NCI-H2171 (cell line): ENCODE measurements around the gene PTPRE.

Experiments
- DNase-seq: peaks from one replicate; lab custom pipeline; 2025; lab: John Stamatoyannopoulos, UW

PTPRE gene

DNA sequence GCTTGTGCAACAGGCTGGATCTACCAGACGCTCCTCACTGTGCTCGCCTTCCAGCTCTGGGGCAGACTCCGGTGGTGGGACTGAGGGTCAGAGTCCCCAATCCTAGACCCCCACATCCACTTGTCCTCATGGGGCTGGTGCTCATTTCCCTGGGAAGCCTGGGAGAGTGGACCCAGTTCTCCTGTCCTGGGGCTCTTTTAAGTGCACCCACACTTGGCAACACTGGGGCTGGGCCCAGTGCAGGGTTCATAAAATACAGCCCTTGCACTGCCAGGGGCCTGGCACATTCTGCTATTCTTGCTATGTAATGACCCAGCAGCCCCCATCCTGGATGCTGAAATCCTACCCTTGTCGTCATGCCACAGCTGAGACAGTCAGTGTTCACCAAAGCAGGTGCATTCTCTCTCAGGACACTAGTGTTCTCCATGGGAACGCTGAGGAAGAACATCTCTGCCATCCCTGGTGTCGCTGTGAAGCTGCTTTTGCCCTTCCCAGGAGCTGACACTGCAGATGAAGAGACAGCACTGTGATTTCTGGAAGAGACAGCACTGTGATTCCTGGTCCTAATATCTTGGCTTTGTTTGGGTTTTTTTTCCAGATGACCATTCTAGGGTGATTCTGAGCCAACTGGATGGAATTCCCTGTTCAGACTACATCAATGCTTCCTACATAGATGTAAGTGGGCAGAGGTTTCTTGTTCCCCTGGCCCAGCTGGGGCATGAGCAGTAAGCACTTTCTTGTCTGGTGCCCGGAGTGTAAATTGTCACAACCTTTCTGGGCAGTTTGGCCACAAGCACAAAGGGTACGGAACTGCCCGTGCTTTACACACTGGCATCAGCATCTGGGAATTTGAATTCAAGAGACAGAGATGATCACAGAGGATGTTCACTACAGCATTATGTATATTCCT is 153.7 kb downstream of the PTPRE start:
- no peak for DNase-seq

DNA sequence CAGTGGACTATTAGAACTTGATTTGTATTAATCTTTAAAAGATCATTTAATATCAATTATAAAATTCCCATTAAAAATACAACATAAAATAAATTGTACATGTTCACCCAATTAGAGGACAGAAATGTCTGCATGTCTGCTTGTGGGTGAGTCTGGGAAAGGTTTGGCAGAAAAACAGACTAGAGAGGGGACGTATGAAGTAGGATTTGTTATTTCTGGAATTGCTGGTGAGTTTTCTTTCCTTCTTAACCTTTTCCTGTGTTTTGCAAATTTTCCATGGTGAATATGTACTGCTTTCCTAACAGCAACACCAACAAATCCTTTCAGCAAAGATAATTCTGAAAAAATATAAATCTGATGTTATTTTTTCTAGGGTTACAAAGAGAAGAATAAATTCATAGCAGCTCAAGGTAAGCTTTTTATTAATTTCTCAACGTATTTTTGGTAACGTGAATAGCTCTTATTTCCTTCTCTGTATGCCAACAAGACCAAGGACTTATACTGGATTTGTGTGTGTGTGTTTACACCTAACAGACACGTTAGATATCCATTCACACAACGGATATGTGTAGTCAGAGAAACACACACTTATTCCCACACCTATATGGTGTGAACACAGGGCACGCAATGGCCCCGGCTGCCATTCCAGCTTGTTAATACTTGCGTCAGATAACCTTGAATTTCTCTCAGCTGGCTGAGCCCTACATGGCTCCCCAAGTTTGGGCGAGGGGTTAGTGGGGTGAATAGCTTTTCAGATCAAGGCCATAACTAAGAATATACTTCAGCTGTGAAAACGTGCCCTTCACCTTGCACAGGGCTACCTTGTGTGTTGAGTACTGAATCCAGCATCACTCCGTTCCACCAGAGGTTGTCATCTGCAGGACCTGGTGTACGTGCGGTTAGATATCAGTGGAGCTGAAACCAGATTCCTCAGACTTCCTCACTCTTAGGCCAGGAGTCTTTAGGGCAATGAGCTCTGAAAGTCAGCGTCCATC is 154.7 kb downstream of the PTPRE start:
- no peak for DNase-seq

DNA sequence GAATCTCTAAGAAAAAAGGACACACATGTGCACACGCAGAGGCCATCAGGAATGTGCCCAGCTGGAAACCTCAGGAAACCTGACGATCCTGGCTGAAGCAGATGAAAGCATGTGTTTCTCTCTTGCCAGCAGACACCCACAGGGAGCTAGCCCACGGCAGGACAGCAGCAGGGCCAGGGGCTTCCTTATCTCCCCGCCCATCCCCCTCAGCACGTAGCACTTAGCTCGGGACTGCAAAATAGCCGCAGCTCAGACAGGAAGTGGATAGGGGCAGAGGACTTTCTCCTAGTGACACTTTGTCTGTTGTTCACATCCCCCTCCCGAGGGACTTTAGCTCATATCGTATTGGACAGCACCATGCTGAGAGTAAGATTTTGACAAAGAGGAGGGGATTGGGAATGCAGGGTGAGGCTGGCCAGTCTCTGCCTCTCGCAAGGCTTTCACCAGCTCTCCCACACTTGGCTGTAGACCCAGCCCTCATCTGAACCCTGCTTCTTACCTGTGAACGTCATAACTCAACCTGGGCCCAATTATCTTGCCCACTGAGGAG is 155.5 kb downstream of the PTPRE start:
- no peak for DNase-seq

DNA sequence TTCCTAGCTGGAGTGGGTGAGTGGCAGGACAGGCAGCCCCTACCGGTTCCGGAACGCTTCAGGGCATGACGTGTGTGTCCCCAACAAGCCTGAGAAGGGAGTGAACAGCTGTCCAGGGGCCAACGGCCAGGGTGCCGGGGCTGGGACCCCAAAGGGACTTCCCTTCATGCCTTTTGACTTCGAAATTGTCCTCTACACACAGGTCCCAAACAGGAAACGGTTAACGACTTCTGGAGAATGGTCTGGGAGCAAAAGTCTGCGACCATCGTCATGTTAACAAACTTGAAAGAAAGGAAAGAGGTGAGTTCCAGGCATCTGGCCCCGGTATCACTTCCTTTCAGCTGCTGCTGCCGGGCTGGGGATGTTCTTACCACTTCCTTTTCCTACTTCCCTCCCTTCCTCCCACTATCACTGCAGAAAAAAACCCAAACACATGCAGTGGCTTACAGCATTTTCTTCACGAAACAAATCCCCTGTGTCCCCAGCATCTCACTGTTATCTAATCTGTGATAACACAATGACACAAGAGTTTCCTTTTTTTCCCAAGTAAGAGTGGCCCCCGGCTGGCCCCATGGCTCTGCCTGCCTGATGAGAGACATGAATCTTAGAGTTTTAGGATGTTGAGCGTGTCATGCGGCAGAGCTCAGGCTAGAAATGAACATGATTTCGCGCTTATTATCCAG is 156.1 kb downstream of the PTPRE start:
- DNase-seq: no peak

DNA sequence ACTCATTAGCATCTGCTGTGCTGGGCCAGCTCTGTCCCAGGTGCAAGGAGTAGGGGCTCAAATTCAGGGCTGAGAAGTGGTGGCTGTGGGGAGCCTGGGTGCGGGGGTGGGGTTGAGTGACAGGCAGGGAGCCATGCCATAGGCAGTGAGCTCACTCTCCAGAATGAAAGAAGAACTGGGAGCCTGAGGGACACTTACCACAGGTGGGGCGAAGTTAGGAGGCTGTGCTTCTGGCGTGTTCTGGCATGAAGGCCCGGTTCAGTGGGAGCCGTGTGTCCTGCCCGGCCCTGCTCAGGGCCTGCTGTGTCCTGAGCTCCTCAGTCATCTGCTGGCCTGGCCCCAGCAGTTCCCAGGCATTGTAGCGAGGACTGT is 156.8 kb downstream of the PTPRE start:
- DNase-seq: no peak

DNA sequence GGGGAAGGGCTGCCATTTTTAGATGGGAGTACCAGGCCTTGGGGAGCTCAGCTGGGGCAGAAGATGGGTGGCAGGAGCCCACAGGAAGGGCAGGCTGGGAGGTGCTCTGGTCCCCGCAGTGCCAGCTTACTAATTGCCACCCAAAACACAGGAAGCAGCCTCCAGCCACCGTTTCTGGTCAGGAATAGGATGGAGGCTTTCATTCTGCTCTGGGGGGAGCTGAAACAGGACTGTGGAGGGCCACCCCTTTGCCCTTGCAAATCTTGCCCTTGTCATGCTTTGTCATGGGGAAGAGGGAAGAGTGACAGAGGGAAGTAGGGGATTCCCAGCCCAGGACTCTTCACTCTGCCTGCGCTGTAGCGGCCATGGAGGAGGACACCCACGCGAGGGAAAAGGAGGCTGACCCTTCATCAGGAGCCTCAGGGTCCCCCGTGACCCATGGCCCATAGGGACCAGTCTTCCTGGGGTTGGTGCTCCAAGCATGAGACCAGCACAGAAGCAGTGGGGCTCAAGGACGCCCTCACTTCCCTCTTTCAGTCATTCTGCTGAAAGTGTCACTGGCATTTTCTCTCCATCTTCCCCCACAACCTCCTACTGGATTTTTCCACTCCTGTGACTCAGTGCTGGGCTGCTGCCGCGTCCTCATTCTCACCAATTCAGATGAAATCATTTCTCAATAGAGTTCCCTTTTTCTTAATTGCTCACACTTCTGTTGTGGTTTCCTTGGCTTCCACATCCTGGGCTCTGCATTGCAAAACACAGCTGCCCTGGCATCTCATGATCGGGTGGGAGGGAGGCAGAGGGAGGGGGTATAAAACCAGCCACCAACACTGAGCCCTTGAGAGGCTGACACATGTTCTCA is 157.4 kb downstream of the PTPRE start:
- DNase-seq: no peak

DNA sequence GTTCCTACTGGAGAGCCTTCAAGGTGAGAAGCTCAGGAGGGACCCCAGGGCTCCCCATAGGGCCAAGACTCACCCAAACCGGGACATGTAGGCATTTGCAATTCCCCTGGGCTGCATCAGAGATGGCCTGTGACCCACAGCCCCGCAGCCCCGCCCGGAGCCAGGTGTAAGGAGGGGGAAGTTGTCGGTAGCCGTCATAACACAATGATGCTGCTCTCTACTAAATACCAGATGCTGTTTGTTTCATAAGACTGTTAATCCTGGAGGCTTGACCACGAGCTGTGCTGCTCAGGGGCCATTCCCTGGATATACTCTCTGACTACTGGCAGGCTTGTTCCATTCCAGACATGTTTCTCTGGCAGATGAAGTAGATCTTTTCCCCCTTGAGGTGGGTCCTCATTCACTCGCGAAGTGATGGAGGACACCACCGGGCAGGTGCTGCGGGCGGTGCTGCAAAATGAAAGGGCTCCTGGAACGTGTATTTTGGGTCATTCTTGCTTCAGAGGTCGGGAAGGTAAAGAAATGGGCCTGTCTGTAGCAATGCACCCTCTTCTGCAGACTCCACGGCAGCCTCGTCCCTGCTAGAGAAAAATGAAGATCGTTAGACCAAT is 158.2 kb downstream of the PTPRE start:
- DNase-seq: no peak

DNA sequence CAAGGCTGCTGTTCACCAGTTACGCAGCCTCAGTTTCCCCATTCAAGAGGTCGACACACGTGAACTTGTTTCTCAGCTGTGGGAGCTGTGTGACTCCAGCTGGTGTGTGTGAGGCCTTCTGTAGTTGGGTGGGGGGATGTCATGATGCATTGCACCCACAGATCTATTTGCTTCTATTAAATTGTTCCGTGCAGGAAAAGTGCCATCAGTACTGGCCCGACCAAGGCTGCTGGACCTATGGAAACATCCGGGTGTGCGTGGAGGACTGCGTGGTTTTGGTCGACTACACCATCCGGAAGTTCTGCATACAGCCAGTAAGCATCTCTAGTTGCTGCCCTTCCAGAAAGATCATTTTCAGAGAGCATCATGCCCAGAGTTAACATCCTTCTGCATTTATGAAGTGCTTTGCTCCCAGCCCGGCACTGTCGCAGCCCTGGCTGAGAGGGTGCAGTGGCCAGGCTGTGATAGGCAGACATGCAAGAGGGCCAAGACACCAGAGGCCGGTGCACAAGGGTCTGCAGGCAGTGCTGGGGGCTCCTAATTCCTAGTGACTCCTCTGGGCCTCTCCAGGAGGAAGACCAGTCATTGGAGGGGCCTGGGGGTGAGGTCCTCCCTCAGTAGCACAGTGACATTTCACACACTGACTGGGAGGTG is 159.1 kb downstream of the PTPRE start:
- no peak for DNase-seq

DNA sequence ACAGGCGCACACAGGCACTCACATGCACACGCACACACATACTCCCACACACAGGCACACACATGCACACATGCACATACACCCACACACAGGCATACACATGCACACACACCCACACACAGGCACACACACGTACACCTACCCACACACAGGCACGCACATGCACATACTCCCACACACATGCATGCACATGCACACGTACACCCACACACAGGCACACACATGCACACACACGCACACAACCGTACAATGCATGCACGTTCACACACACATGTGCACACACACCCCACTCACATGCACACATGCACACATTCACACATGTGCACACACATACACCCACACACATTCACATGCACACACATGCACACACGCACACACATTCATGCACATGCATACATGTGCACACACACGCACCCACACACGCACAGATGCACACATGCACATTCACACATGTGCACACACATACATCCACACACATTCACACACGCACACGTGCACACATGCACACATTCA is 160.0 kb downstream of the PTPRE start:
- no peak for DNase-seq

DNA sequence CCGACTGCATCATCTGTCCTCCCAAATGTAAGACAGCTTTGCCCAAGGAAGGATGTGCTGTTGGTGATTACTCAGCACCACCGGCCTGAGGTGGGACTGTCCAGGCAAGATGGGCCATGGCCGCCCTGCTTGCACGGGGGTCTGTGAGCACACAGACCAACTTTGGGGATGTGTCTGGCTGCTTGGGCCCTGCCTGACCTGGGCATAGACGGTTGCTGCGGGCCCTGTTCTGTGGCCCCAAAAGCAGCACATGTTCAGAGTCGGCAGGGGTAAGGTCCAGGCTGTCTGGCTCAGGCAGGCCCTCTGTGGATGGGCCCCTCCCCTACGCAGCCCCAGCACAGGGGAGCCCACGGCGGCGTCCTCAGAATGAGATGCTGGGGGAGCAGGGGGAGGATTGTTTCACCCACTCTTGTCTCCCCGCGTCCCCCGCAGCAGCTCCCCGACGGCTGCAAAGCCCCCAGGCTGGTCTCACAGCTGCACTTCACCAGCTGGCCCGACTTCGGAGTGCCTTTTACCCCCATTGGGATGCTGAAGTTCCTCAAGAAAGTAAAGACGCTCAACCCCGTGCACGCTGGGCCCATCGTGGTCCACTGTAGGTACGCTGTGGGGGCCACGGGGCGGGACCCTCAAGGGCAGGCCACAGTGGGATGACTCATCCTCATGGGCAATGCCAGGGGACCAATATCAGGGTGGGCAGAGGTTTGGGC is 160.9 kb downstream of the PTPRE start:
- DNase-seq: no peak

DNA sequence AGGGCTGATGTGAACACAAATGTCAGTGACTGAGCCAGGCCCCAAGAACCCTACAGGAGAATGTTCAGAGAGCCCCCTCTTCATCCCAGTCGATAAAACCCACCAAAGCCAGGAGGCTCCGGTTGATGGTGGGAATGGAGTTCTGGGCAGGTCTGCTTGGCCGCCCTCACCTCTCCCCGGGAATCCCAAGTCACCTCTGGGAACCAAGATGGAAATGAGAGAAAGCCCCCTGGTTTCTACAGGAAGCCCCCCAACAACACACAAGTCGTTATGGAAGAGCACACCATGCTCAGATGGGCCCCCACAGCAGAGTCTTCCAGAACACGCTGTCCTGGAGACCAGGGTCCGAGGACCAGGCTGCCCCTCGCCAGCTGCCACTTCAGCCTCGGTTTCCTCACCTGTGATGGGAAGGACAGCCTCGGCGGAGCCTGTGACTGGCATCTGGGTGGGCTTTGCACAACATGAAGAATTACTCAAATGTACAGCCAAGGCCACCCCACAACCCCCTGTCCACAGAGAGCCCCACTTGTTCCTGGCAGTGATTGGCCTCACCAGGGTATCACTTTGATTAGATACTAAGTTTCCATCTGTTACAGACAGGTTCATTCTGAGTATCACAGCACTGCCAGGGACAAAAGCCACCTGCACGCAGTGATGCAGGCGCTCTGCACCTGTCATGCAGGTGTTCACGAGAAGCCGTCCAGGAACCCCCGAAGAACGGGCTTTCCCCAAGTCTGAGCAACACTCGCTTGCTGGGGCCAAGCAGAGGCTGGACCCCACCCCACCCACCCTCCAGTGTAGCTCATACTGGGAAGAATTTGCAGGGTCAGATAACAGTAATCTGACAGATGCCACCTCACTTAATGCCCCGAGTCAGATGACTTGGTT is 161.7 kb downstream of the PTPRE start:
- DNase-seq: no peak

DNA sequence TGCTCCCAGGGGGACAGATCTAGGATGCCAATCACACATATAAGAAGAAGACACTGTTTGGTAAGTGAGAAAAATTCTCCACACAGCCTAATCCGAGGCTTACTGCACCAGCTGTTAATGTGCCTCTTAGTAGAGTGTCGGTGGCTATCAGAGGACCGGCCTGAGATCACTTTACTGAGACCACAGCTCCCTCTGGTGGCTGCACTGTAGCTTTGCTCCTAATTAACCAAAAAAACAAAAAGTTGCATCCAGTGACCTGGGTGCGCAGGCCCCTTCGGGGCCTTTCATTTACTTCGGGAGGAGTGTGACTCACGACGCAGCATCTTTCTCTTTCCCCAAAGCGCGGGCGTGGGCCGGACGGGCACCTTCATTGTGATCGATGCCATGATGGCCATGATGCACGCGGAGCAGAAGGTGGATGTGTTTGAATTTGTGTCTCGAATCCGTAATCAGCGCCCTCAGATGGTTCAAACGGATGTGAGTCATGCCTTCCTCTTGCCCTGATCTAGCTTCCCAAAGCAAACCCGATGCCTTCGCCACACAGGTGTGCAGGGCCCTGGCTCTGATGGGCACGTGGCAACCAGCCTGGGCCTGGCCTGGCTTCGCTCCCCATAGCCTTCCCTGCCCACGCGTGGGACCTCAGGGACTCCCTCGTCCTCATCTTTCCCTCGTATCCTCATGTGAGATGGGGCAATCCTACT is 162.6 kb downstream of the PTPRE start:
- DNase-seq: peak; percentile 60

DNA sequence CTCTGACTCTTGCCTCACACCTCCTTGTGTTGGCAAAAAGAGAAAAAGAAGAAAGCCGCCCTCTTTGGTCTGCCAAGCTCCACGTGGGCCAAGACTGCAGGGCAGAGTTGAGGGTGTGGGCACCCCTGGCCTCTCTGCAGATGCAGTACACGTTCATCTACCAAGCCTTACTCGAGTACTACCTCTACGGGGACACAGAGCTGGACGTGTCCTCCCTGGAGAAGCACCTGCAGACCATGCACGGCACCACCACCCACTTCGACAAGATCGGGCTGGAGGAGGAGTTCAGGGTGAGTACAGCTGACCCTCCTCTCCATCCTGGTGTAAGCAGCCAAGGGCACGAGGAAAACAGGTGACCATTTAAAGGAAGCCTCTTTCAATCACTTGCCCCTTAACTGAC is 163.3 kb downstream of the PTPRE start:
- DNase-seq: no peak

DNA sequence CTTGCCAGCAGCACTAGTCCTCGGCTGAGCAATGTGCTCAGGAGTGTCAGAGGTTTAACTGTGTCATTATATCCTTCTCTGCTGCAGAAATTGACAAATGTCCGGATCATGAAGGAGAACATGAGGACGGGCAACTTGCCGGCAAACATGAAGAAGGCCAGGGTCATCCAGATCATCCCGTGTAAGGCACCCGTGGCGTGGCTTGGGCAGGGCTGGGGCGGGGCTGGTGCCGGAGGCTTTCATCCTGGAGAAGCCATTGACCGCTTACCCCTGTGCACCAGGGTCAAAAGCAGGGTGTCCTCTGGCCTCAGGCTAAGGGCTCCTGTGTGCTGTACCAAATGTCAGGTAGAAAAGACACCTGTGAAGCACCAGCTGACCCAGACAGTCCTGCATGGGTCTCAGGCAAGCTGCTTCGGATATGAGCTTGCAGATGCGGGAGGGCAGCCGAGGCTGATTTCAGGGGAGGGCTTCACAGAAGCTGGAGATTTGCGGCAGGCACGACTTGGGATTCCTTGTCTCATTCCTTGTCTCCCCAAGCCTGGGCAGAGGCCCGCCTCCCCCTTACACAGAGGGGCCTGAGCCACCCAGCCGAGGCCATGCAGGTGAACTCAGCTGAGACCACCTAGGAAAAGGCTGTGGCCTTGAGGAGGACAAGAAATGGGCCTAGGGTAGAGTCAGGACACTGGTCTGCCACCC is 164.0 kb downstream of the PTPRE start:
- no peak for DNase-seq

DNA sequence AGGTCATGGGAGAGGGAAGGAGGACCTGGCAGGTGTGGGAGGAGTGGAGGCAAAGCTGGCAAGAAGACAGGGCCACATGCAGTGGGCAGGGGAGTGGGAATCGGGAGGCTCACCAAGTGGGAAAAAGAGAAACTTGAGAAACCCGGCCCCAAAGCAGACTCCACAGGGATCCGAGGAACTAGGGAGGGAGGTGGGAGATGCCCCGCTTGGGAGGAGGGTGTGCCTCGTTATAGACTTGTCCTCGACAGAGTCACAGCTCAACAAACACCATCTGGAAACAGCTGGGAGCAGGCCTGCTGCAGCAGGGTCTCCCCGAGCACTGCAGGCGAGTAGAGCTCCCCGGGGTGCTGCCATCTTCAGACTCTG is 164.5 kb downstream of the PTPRE start:
- no peak for DNase-seq

DNA sequence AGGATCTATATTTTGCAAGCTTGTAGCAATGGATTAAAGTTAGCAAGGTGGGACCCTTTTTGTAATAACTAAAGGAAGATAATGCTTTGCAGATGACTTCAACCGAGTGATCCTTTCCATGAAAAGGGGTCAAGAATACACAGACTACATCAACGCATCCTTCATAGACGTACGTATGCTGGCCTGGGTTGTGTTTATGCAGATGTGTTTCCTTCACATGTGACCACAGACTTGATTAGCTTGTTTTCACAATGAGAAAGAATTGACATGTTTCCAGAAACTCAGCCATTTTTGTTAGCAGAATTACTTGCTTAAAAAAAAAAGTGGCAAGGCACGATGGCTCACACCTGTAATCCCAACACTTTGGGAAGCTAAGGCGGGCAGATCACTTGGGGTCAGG is 165.1 kb downstream of the PTPRE start:
- DNase-seq: no peak
